Psoas muscle (tissue), 8 donors: ENCODE results near the gene GRHL3. TPM values are rescaled to one million over a fixed set of nuclear protein-coding genes. Genes with fewer than 3 reads are reported as not detected.

Source experiments
- ATAC-seq, 4 donors: fragments of 200-7000 bp; cut with Tn5 transposase; one replicate each; pipeline ENCODE4 v1.9.1; 2020; ENCODE audit warnings: moderate library complexity in 3 of 4, mild to moderate bottlenecking in 2 of 4
- DNase-seq, 2 donors: peaks; one replicate each; pipeline ENCODE4 v3.0.0-alpha.2; 2020
- H3K27ac ChIP-seq: fragments of 200-600 bp; one replicate; pipeline ENCODE4 v1.8.0; 2022
- H3K27me3 ChIP-seq, 3 donors: fragments of 200-600 bp in 1 of 3; one replicate each; pipeline versions ENCODE4 v1.6.1 to v1.8.0; 2013 to 2022; ENCODE audit warnings: low read length in 2 of 3, mild to moderate bottlenecking in 2 of 3, moderate library complexity in 1 of 3; ENCODE audit not compliant: insufficient read depth in 3 of 3
- H3K36me3 ChIP-seq, 2 donors: fragments of 200-600 bp in 1 of 2; one replicate each; pipeline versions ENCODE4 v1.6.1 to v1.8.0; 2013 to 2022; ENCODE audit warnings: low read depth in 1 of 2, mild to moderate bottlenecking in 1 of 2, moderate library complexity in 1 of 2; ENCODE audit not compliant: insufficient read depth in 1 of 2
- H3K4me1 ChIP-seq: fragments of 200-600 bp; one replicate; pipeline ENCODE4 v1.8.0; 2022
- H3K4me3 ChIP-seq: fragments of 200-600 bp; one replicate; pipeline ENCODE4 v1.8.0; 2022; ENCODE audit warnings: mild to moderate bottlenecking
- H3K9me3 ChIP-seq: fragments of 200-600 bp; one replicate; pipeline ENCODE4 v1.8.0; 2022
- WGBS, 3 donors: extraction: QIAGEN DNeasy Blood & Tissue Kit; methylation state at CpG; one replicate each; pipeline versions ENCODE4 v1.1.6 to v1.1.7; 2013; 5-methylcytosine and 5-hydroxymethylcytosine counted together
- intact Hi-C, 2 donors: fragments of 100-400 bp; cut with DNase I; formaldehyde crosslinking; loops; one replicate each; pipeline versions ENCODE4 v1.11.0 to v1.14.2; 2022
- polyA plus RNA-seq, 3 donors: library from polyadenylated mRNA; stranded (reverse); fragments of 200-250 nt; gene quantifications; one replicate each; pipeline ENCODE4 v1.2.3, GENCODE V29; 2013
- total RNA-seq, 4 donors: library from RNA; stranded (reverse); fragmentation: NEBNext Ultra II Directional in 2 of 4; extraction: Animal tissue kit (Norgen Biotek cat#: 25700) in 2 of 4; gene quantifications; one replicate each; pipeline versions ENCODE4 v1.2.1 to v1.2.4, GENCODE V29; 2021 to 2023
- TF ChIP-seq, protein P1 (sequence below): fragments of 200-600 bp; IDR thresholded peaks from one replicate; pipeline ENCODE4 v1.8.0; 2022; ENCODE audit warnings: antibody characterized with exemption
- donor health status: healthy with polysubstance abuse.
- donor health status: DM: no; HTN: no; CAD: no; lungs with moderate emphysema.
- donor health status: Bipolar disorder and iron deficiency.
- donor health status: healthy.
- donor health status: DM: yes; HTN: yes; CAD: no.
- donor health status: DM: no; HTN: no; CAD: no.
- donor health status: DM: no; HTN: no; CAD: no.
- donor health status: DM: yes; HTN: yes; CAD: no.

The GRHL3 gene
- total and polyA plus RNA-seq, 7 donors = 0.08 to 0.30 TPM; not detected in 5

DNA sequence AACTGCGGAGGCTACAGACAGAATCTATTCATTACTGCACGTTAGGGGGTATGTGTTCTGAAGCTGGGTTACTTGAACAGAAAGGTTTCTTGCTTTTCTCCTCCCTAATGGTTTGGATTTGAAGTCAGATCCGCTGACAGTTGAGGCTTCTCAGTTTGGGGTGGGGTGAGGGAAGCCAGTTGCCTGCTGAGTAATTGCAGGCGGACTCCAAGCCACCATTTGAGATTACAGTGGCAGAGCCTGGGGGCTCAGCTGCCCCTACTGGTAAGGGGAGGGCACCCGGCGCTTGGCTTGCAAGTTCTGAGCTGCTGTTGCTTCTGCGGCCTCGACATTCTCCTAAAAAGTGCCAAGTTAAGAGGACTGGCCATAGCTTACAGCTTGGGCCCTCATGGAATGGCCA, 2.0 kb downstream of the GRHL3 start:
- intact Hi-C loops = loop anchor here in 1 of 2 donors (5.0 kb wide), 1 partner anchor 66 kb away; no protein-coding TSS in a partner anchor
- H3K4me3 ChIP-seq = peak overlapping the region; percentile 73
- H3K36me3 ChIP-seq = no peaks in the 10 kb centered on the region
- 93 to 94% (median 93%) methylated on average over 8 of the region's 8 CpGs for WGBS, 3 donors
- peak overlapping the region; percentile 80 for H3K27ac ChIP-seq
- ATAC-seq (peak in 1 of 4 donors; percentile 9), DNase-seq (no peak)
- H3K9me3 ChIP-seq = no peaks in the 10 kb centered on the region
- H3K4me1 ChIP-seq = peaks cover 7% of the 10 kb centered on the region
- H3K27me3 ChIP-seq = peaks cover 1 to 42% (median 3%) of the 10 kb centered on the region in 3 donors
- TF ChIP-seq, protein P1, sequence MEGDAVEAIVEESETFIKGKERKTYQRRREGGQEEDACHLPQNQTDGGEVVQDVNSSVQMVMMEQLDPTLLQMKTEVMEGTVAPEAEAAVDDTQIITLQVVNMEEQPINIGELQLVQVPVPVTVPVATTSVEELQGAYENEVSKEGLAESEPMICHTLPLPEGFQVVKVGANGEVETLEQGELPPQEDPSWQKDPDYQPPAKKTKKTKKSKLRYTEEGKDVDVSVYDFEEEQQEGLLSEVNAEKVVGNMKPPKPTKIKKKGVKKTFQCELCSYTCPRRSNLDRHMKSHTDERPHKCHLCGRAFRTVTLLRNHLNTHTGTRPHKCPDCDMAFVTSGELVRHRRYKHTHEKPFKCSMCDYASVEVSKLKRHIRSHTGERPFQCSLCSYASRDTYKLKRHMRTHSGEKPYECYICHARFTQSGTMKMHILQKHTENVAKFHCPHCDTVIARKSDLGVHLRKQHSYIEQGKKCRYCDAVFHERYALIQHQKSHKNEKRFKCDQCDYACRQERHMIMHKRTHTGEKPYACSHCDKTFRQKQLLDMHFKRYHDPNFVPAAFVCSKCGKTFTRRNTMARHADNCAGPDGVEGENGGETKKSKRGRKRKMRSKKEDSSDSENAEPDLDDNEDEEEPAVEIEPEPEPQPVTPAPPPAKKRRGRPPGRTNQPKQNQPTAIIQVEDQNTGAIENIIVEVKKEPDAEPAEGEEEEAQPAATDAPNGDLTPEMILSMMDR = no peak

- peaks cover 1 to 42% (median 3%) of the 10 kb centered on the region in 3 donors for H3K27me3 ChIP-seq
- peak overlapping the region; percentile 80 for H3K27ac ChIP-seq
- WGBS, 3 donors = 10 to 11% (median 10%) methylated on average over 65 to 72 of the region's 72 CpGs
- TF ChIP-seq, protein P1 = no peak
- H3K4me1 ChIP-seq = peaks cover 7% of the 10 kb centered on the region
- intact Hi-C loops = loop anchor here in 1 of 2 donors (5.0 kb wide), 1 partner anchor 65 kb away; no protein-coding TSS in a partner anchor
- H3K4me3 ChIP-seq = peak overlapping the region; percentile 73
- no peaks in the 10 kb centered on the region for H3K9me3 ChIP-seq
- ATAC-seq = peak; percentile 77 to 85 (median 80)
- DNase-seq = peak; percentile 60 to 73
- no peaks in the 10 kb centered on the region for H3K36me3 ChIP-seq
These were observed 2.7 kb downstream of the GRHL3 start for GRCh38 chr1:24321697-24322469.

GRCh38 chr1:24322470-24323177, 3.5 kb downstream of the GRHL3 start:
- TF ChIP-seq, protein P1 = no peak
- H3K4me3 ChIP-seq = peak overlapping the region; percentile 73
- peak in 1 of 4 donors; percentile 65 for ATAC-seq
- intact Hi-C loops = loop anchor here in 1 of 2 donors (5.0 kb wide), 1 partner anchor 65 kb away; no protein-coding TSS in a partner anchor
- 22 to 35% (median 26%) methylated on average over 33 of the region's 33 CpGs for WGBS, 3 donors
- H3K27me3 ChIP-seq = peaks cover 1 to 41% (median 3%) of the 10 kb centered on the region in 3 donors
- H3K36me3 ChIP-seq = no peaks in the 10 kb centered on the region
- no peaks in the 10 kb centered on the region for H3K9me3 ChIP-seq
- H3K4me1 ChIP-seq = peaks cover 7% of the 10 kb centered on the region
- H3K27ac ChIP-seq = peak overlapping the region; percentile 80
- DNase-seq = no peak

DNA sequence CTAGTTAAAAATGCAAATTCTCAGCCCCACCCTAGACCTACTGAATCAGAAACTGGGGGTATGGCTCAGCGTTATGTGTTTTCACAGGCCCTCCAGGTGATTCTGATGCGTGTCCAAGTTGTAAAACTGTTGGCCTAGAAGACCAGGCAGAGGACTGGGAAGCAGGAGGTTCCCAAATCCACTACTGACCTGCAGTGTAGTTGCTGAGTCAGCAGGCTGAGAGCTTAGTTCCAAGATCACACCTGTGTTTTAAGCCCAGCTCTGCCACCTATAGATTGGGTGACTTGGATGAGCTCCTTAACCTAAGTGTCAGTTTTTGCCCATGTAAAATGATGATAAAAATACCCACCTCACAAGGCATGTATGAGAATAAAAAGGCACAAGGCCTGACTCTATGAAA, 4.1 kb downstream of the GRHL3 start:
- ATAC-seq (no peak), DNase-seq (no peak)
- H3K27ac ChIP-seq = no peak overlapping the region
- peaks cover 7% of the 10 kb centered on the region for H3K4me1 ChIP-seq
- H3K9me3 ChIP-seq = no peaks in the 10 kb centered on the region
- intact Hi-C loops = loop anchor here in 1 of 2 donors (5.0 kb wide), 1 partner anchor 64 kb away; no protein-coding TSS in a partner anchor
- TF ChIP-seq, protein P1 = no peak
- peaks cover 0 to 39% (median 1%) of the 10 kb centered on the region in 3 donors for H3K27me3 ChIP-seq
- 95 to 100% (median 100%) methylated on average over 2 of the region's 2 CpGs for WGBS, 3 donors
- H3K36me3 ChIP-seq = no peaks in the 10 kb centered on the region
- H3K4me3 ChIP-seq = no peak overlapping the region
